Measurements from ENCODE around the gene CSDE1.

CSDE1 gene

DNA sequence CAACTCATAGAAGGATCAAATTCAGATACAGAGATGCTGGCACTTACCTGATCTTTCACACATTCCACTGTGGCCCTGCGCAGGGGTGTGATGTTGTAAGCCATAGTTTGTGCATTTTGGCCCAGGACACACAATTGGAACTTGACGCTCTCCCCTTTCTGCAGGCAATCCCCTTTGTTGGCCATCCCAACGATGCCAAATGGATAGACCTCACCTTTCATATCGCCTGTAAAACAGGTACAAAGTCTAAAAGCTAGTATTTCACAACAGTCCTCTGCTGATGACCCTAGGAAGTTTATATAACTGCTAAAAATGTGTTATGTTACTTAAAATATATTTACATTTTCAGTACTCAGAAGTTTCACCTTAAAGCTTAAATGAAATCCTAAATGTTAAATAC, 37.3 kb downstream of the CSDE1 start:
- Histone ChIP-seq H2AFZ (ENCODE audit: low read depth, low read length) (no peak overlapping the region), H2AK5ac (ENCODE audit: low read length, severe bottlenecking) (no peak overlapping the region), H4K8ac (ENCODE audit: low read length) (peak overlapping the region; percentile 27), H3K9ac (ENCODE audit: low read length) (peak overlapping the region; percentile 18), H3K23ac (ENCODE audit: low read length in 2 of 2) (no peak overlapping the region), H3K14ac (ENCODE audit: low read length in 2 of 2) (no peak overlapping the region), H2BK120ac (ENCODE audit: low read depth, low read length) (no peak overlapping the region), H2BK15ac (ENCODE audit: low read depth, poor library complexity, severe bottlenecking) (no peak overlapping the region), H3K4ac (ENCODE audit: low read depth in 1 of 2, low read length in 2 of 2) (no peak overlapping the region), H4K91ac (ENCODE audit: low read length) (no peak overlapping the region), H2BK12ac (ENCODE audit: low read length in 2 of 2) (no peak overlapping the region), H3K27ac (ENCODE audit: low read length, poor library complexity, severe bottlenecking) (no peak overlapping the region), H3K79me1 (replicated peaks; ENCODE audit: low read length, poor library complexity, severe bottlenecking) (peaks cover 11% of the 10 kb centered on the region), H3K4me1 (ENCODE audit: control insufficient read depth, insufficient read depth, low read depth, low read length) (peaks cover 5% of the 10 kb centered on the region), H2BK5ac (ENCODE audit: low read depth, low read length, poor library complexity, severe bottlenecking) (no peak overlapping the region), H3K4me3 (ENCODE audit: insufficient read depth in 1 of 2, low read depth in 1 of 2, low read length in 2 of 2) (no peak overlapping the region), H3K9me3 (ENCODE audit: control insufficient read depth, low read length) (no peaks in the 10 kb centered on the region), H3K36me3 (ENCODE audit: control insufficient read depth in 1 of 2, insufficient read depth in 2 of 2, low read depth in 1 of 2, low read length in 2 of 2) (peaks cover 23 to 85% of the 10 kb centered on the region in 2 experiments), H3K4me2 (ENCODE audit: low read length, poor library complexity, severe bottlenecking) (no peak overlapping the region), H3K18ac (ENCODE audit: low read depth in 1 of 2, low read length in 2 of 2) (no peak overlapping the region), H3K27me3 (ENCODE audit: control insufficient read depth in 1 of 2, insufficient read depth in 1 of 2, low read length in 2 of 2) (no peaks in the 10 kb centered on the region)
- 100% methylated on average over 1 of the region's 4 CpGs for WGBS
- no peak for DNase-seq

DNA sequence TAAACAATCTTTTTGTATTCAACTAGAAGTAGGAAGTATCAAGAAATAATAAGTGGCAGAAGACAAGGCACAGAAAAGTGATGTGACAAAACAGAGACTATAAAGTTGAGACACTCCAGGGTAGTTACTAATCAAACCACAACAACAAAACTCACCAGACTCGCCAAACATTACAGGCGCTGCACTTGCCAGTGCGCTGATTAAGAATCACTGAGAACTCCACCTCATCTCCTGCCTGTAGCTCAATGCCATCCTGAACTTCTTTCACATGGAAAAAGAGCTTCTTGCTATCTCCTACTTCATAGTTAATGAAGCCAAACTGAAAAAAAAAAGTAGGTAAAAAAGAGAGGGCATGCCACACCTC, 38.4 kb downstream of the CSDE1 start:
- H4K91ac ChIP-seq (ENCODE audit: low read length) = no peak overlapping the region
- H3K4me3 ChIP-seq (ENCODE audit: insufficient read depth in 1 of 2, low read depth in 1 of 2, low read length in 2 of 2) = no peak overlapping the region
- H3K27me3 ChIP-seq (ENCODE audit: control insufficient read depth in 1 of 2, insufficient read depth in 1 of 2, low read length in 2 of 2) = no peaks in the 10 kb centered on the region
- no peak overlapping the region for H2BK12ac ChIP-seq (ENCODE audit: low read length in 2 of 2)
- H3K36me3 ChIP-seq (ENCODE audit: control insufficient read depth in 1 of 2, insufficient read depth in 2 of 2, low read depth in 1 of 2, low read length in 2 of 2) = peaks cover 20 to 76% of the 10 kb centered on the region in 2 experiments
- H3K79me1 ChIP-seq (replicated peaks; ENCODE audit: low read length, poor library complexity, severe bottlenecking) = peaks cover 9% of the 10 kb centered on the region
- no peak overlapping the region for H4K8ac ChIP-seq (ENCODE audit: low read length)
- H3K9me3 ChIP-seq (ENCODE audit: control insufficient read depth, low read length) = no peaks in the 10 kb centered on the region
- H3K9ac ChIP-seq (ENCODE audit: low read length) = peak overlapping the region; percentile 12
- no peak overlapping the region for H2BK120ac ChIP-seq (ENCODE audit: low read depth, low read length)
- no peak overlapping the region for H2AK5ac ChIP-seq (ENCODE audit: low read length, severe bottlenecking)
- no peak overlapping the region for H2AFZ ChIP-seq (ENCODE audit: low read depth, low read length)
- WGBS = 80% methylated on average over 3 of the region's 3 CpGs
- no peak overlapping the region for H3K4ac ChIP-seq (ENCODE audit: low read depth in 1 of 2, low read length in 2 of 2)
- H3K14ac ChIP-seq (ENCODE audit: low read length in 2 of 2) = no peak overlapping the region
- H3K4me1 ChIP-seq (ENCODE audit: control insufficient read depth, insufficient read depth, low read depth, low read length) = peaks cover 7% of the 10 kb centered on the region
- no peak overlapping the region for H3K18ac ChIP-seq (ENCODE audit: low read depth in 1 of 2, low read length in 2 of 2)
- H3K27ac ChIP-seq (ENCODE audit: low read length, poor library complexity, severe bottlenecking) = peak overlapping the region; percentile 20
- DNase-seq = peak; percentile 9
- no peak overlapping the region for H3K4me2 ChIP-seq (ENCODE audit: low read length, poor library complexity, severe bottlenecking)
- H2BK15ac ChIP-seq (ENCODE audit: low read depth, poor library complexity, severe bottlenecking) = no peak overlapping the region
- H2BK5ac ChIP-seq (ENCODE audit: low read depth, low read length, poor library complexity, severe bottlenecking) = no peak overlapping the region
- H3K23ac ChIP-seq (ENCODE audit: low read length in 2 of 2) = no peak overlapping the region

DNA sequence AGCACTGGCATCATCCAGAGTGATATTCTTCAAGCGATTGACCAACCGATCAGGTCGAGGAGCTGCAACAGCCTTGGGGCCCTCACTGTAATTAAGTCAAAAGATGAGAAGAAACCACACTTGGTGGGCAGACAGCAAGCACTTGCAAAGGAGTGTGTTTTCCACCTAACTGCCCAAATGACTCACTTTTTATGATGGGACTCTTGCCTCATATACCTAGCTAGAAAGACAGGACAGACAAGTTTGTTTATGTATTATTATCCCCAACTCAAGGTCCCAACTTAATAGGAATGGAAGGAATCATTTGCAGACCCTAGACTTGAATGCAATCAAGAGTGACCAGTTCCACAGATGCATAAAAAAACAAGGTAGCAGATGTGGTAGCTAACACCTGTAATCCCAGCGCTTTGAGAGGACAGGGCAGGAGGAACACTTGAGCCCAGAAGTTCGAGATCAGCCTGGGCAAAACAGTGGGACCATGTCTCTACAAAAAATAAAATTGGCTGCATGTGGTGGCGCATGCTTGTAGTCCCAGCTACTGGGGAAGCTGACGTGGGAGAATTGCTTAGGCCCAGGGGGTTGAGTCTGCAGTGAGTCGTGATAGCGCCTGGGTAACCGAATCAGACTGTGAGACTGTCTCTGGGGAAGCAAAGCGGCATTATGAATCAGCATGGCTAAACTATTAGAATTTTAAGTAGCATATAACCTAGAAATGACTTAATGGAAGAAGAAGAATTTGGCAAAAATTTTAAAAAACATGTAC, 38.9 kb downstream of the CSDE1 start:
- no peak overlapping the region for H2AK5ac ChIP-seq (ENCODE audit: low read length, severe bottlenecking)
- peak; percentile 30 for DNase-seq
- WGBS = 91% methylated on average over 10 of the region's 11 CpGs

DNA sequence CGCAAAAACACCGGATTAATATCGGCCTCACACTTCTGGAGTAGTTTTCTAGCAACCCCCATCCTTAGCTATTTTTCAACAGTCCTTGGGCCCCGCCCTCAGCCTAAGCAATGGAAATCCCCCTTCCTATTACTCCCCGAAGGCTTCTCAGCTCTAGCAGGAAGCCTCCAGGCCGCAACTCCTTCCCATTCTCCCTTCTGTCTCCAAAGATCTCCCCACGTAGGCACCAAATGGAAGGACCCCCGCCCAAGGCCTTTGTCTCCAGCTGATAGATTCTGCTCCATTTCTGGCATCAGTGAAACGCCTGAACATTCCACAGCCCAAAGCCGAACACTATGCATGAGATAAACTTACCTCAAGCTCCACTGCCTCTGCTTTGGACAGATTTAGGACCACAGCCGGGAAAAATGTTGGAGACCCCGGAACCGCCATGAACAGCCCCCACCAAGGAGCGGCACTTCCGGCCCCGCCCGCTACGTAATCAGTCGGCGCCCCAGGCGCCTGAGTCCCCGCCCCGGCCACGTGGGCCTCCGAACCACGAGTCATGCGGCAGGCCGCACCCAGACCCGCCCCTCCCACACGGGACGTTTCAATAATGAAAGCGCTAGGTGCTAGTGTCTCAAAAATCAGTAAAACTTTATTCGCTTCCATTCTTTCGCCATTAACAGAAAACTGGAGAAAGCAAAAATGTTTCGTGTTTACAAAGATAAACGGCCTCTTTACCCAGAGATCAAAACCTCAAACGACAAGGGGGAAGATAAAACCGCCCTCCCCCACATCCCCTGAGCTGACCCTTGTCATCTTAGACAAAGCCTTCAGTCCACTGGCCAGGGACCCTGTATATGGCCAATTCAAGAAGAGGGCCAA, 41.2 kb downstream of the CSDE1 start, which contains the start of gene NRAS:
TSS of gene NRAS (minus strand) at position 468 of the 867 bp plus-strand sequence. CDS start 611 bp downstream, outside the sequence.
- peak within 1 kb of the TSS; percentile 57 for H2BK5ac ChIP-seq (ENCODE audit: low read depth, low read length, poor library complexity, severe bottlenecking)
- peak; percentile 95 for DNase-seq
- no peaks in the 10 kb centered on the region for H3K27me3 ChIP-seq (ENCODE audit: control insufficient read depth in 1 of 2, insufficient read depth in 1 of 2, low read length in 2 of 2)
- peak within 1 kb of the TSS; percentile 72 for H3K4me2 ChIP-seq (ENCODE audit: low read length, poor library complexity, severe bottlenecking)
- H2BK15ac ChIP-seq (ENCODE audit: low read depth, poor library complexity, severe bottlenecking) = no peak within 1 kb of the TSS
- H3K23ac ChIP-seq (ENCODE audit: low read length in 2 of 2) = no peak within 1 kb of the TSS
- H4K91ac ChIP-seq (ENCODE audit: low read length) = peak within 1 kb of the TSS; percentile 55
- peak within 1 kb of the TSS; percentile 91 for H2BK120ac ChIP-seq (ENCODE audit: low read depth, low read length)
- 1% methylated on average over 38 of the region's 38 CpGs for WGBS
- peak within 1 kb of the TSS; percentile 84 for H3K27ac ChIP-seq (ENCODE audit: low read length, poor library complexity, severe bottlenecking)
- H3K4me1 ChIP-seq (ENCODE audit: control insufficient read depth, insufficient read depth, low read depth, low read length) = peaks cover 7% of the 10 kb centered on the region
- no peak within 1 kb of the TSS for H2AFZ ChIP-seq (ENCODE audit: low read depth, low read length)
- H2BK12ac ChIP-seq (ENCODE audit: low read length in 2 of 2) = no peak within 1 kb of the TSS
- H3K9ac ChIP-seq (ENCODE audit: low read length) = peak within 1 kb of the TSS; percentile 99
- H3K14ac ChIP-seq (ENCODE audit: low read length in 2 of 2) = peak within 1 kb of the TSS in 1 of 2 experiments; percentile 19
- peak within 1 kb of the TSS; percentile 68 to 93 for H3K4me3 ChIP-seq (ENCODE audit: insufficient read depth in 1 of 2, low read depth in 1 of 2, low read length in 2 of 2)
- peak within 1 kb of the TSS; percentile 97 for H2AK5ac ChIP-seq (ENCODE audit: low read length, severe bottlenecking)
- peaks cover 19 to 75% of the 10 kb centered on the region in 2 experiments for H3K36me3 ChIP-seq (ENCODE audit: control insufficient read depth in 1 of 2, insufficient read depth in 2 of 2, low read depth in 1 of 2, low read length in 2 of 2)
- H3K9me3 ChIP-seq (ENCODE audit: control insufficient read depth, low read length) = no peaks in the 10 kb centered on the region
- peaks cover 10% of the 10 kb centered on the region for H3K79me1 ChIP-seq (replicated peaks; ENCODE audit: low read length, poor library complexity, severe bottlenecking)
- peak within 1 kb of the TSS; percentile 98 to 99 for H3K4ac ChIP-seq (ENCODE audit: low read depth in 1 of 2, low read length in 2 of 2)
- H3K18ac ChIP-seq (ENCODE audit: low read depth in 1 of 2, low read length in 2 of 2) = peak within 1 kb of the TSS; percentile 85 to 93
- H4K8ac ChIP-seq (ENCODE audit: low read length) = peak within 1 kb of the TSS; percentile 100

More for the DNA sequence above, 38.9 kb downstream of the CSDE1 start:
- Histone ChIP-seq H2BK5ac (ENCODE audit: low read depth, low read length, poor library complexity, severe bottlenecking) (no peak overlapping the region), H3K18ac (ENCODE audit: low read depth in 1 of 2, low read length in 2 of 2) (no peak overlapping the region), H3K27me3 (ENCODE audit: control insufficient read depth in 1 of 2, insufficient read depth in 1 of 2, low read length in 2 of 2) (no peaks in the 10 kb centered on the region), H3K4me1 (ENCODE audit: control insufficient read depth, insufficient read depth, low read depth, low read length) (peaks cover 7% of the 10 kb centered on the region), H3K23ac (ENCODE audit: low read length in 2 of 2) (no peak overlapping the region), H3K9ac (ENCODE audit: low read length) (peak overlapping the region; percentile 12), H2BK15ac (ENCODE audit: low read depth, poor library complexity, severe bottlenecking) (no peak overlapping the region), H4K8ac (ENCODE audit: low read length) (no peak overlapping the region), H2AFZ (ENCODE audit: low read depth, low read length) (no peak overlapping the region), H3K79me1 (replicated peaks; ENCODE audit: low read length, poor library complexity, severe bottlenecking) (peaks cover 9% of the 10 kb centered on the region), H4K91ac (ENCODE audit: low read length) (no peak overlapping the region), H3K36me3 (ENCODE audit: control insufficient read depth in 1 of 2, insufficient read depth in 2 of 2, low read depth in 1 of 2, low read length in 2 of 2) (peaks cover 20 to 75% of the 10 kb centered on the region in 2 experiments), H3K4ac (ENCODE audit: low read depth in 1 of 2, low read length in 2 of 2) (no peak overlapping the region), H3K4me2 (ENCODE audit: low read length, poor library complexity, severe bottlenecking) (no peak overlapping the region), H2BK12ac (ENCODE audit: low read length in 2 of 2) (no peak overlapping the region), H3K14ac (ENCODE audit: low read length in 2 of 2) (no peak overlapping the region), H3K4me3 (ENCODE audit: insufficient read depth in 1 of 2, low read depth in 1 of 2, low read length in 2 of 2) (no peak overlapping the region), H3K27ac (ENCODE audit: low read length, poor library complexity, severe bottlenecking) (peak overlapping the region; percentile 33), H3K9me3 (ENCODE audit: control insufficient read depth, low read length) (no peaks in the 10 kb centered on the region), H2BK120ac (ENCODE audit: low read depth, low read length) (no peak overlapping the region)
